ENCODE data around the gene RBM38. TPM values are rescaled to one million over a fixed set of nuclear protein-coding genes. Genes with fewer than 3 reads are reported as not detected.

Gene RBM38
- total and polyA plus RNA-seq, 10 of the 15 experiments (the other 5 are each of a cell fraction or from before 2014, with no cell fraction given) = 0.32 to 118 (median 25.2) TPM

GRCh38 chr20:57398231-57398821 is 7.1 kb downstream of the RBM38 start (continued):
- peak; percentile 62; the same call in 1 of the 2 replicates for TF ChIP-seq YY1 (IDR thresholded peaks at IDR 0.05; ENCODE audit: low read depth, low read length)
- TF ChIP-seq MLLT1 (IDR thresholded peaks at IDR 0.05) = peak; percentile 85
- TF ChIP-seq MXI1 (IDR thresholded peaks at IDR 0.05; ENCODE audit: low read depth, low read length) = peak; percentile 81; the same call in 1 of the 2 replicates
- no peak; the same call in 1 of the 2 replicates for TF ChIP-seq RELB (IDR thresholded peaks at IDR 0.05; ENCODE audit: low read depth)
- TF ChIP-seq NBN (IDR thresholded peaks at IDR 0.05) = peak; percentile 93
- no peak; the same call in 1 of the 2 replicates for TF ChIP-seq RB1 (IDR thresholded peaks at IDR 0.05; ENCODE audit: borderline replicate concordance)
- no peak for TF ChIP-seq NR2C2 (IDR thresholded peaks at IDR 0.05; ENCODE audit: borderline replicate concordance, control insufficient read depth, insufficient read length, low read depth)
- TF ChIP-seq POLR2AphosphoS2 (IDR thresholded peaks at IDR 0.05; ENCODE audit: low read depth, low read length) = 0 out of 2 replicates have a peak, but pooled peaks have one; percentile 44
- TF ChIP-seq KLF5 (IDR thresholded peaks at IDR 0.05; ENCODE audit: partially characterized antibody) = peak; percentile 63
- TF ChIP-seq TCF3 (IDR thresholded peaks at IDR 0.05; ENCODE audit: borderline replicate concordance, insufficient read depth, low read depth, low read length) = peak; percentile 99
- TF ChIP-seq E4F1 (IDR thresholded peaks at IDR 0.05; ENCODE audit: borderline replicate concordance, partially characterized antibody) = peak; percentile 30
- peak; percentile 99 to 100 for TF ChIP-seq BHLHE40 (IDR thresholded peaks at IDR 0.05; ENCODE audit: borderline replicate concordance in 1 of 2, low read depth in 2 of 2, low read length in 1 of 2)
- peak; percentile 98 for TF ChIP-seq ZNF687 (IDR thresholded peaks at IDR 0.05)
- no peak for TF ChIP-seq SIX5 (IDR thresholded peaks at IDR 0.05; ENCODE audit: low read depth, low read length, severe bottlenecking)
- peak; percentile 99 for TF ChIP-seq TBL1XR1 (IDR thresholded peaks at IDR 0.05; ENCODE audit: low read depth, low read length)
- peak; percentile 42; the same call in 1 of the 2 replicates for TF ChIP-seq POLR2A (IDR thresholded peaks at IDR 0.05; ENCODE audit: low read depth, low read length)
- TF ChIP-seq MTA2 (IDR thresholded peaks at IDR 0.05; ENCODE audit: low read depth) = peak; percentile 84
- TF ChIP-seq ZBTB33 (IDR thresholded peaks at IDR 0.05) = no peak

Data from GM12878 (cell line).